Erythroblast (primary cell): ENCODE measurements around the gene CELF2.

Source experiments
- DNase-seq, 2 experiments: peaks; one replicate each; lab custom pipeline; 2025; lab: John Stamatoyannopoulos, UW
- GATA1 ChIP-seq: IDR thresholded peaks from 2 replicates; pipeline ENCODE4 v1.6.1; 2011; ENCODE audit warnings: low read depth, mild to moderate bottlenecking, control low read depth, low read length, moderate library complexity
- POLR2A ChIP-seq: IDR thresholded peaks from 2 replicates; pipeline ENCODE4 v1.6.1; 2011; ENCODE audit warnings: mild to moderate bottlenecking, low read length

The CELF2 gene

DNA sequence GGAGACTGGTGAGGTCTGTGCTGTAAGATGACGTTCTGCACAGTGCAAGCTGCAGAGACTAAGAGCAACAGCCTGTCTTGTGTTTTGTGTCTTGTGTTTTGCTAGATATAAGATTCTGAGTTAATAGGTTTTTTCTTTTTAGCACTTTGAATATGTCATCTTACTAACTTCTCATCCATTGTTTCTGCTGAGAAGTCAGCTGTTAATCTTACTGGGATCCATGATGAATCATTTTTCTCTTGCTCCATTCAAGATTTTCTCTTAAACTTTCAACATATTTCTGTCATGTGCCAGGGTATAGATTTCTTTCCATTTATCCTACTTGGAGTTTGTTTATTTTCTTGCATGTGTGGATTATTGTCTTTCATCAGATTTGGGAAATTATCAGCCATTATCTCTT is 290.3 kb downstream of the CELF2 start:
- DNase-seq = no peak
- no peak for TF ChIP-seq POLR2A
- no peak for TF ChIP-seq GATA1

DNA sequence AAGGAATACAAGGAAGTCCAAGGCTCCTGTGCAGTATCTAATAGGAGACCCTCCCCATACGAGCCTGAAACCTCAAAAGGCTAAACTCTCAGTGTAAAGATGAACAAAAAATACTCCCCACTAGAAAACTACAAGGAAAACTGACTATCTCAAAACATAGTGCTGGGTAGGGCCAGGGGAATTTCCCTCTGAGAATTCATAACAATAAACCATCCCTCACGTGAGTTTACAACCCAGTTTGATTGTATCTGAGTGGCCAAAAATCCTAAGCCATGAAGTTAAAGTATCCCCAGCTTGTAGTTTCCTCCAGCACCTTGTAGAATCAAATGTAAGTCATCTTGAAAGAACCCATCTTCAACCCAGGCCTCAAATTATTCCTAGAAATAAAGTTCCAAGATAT is 293.4 kb downstream of the CELF2 start:
- TF ChIP-seq POLR2A = no peak
- DNase-seq = no peak

DNA sequence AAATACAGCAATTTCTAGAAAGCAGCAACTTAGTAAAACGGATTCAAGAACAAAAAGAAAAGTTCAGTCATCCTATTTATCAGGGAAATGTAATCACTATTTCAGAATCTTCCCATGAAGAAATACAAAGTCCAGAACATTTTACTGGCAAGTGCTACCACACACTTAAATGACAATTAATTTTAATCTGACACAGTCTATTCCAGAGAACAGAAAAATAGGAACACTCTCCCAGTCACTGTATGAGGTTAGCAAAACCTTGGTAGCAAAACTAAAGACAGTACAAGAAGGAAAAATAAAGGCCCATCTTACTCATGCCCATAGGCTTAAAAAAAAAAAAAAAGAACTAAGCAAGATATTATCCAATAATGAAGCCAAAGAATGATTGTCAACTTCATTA is 295.8 kb downstream of the CELF2 start:
- DNase-seq = no peak
- TF ChIP-seq GATA1 (no peak), POLR2A (no peak)

DNA sequence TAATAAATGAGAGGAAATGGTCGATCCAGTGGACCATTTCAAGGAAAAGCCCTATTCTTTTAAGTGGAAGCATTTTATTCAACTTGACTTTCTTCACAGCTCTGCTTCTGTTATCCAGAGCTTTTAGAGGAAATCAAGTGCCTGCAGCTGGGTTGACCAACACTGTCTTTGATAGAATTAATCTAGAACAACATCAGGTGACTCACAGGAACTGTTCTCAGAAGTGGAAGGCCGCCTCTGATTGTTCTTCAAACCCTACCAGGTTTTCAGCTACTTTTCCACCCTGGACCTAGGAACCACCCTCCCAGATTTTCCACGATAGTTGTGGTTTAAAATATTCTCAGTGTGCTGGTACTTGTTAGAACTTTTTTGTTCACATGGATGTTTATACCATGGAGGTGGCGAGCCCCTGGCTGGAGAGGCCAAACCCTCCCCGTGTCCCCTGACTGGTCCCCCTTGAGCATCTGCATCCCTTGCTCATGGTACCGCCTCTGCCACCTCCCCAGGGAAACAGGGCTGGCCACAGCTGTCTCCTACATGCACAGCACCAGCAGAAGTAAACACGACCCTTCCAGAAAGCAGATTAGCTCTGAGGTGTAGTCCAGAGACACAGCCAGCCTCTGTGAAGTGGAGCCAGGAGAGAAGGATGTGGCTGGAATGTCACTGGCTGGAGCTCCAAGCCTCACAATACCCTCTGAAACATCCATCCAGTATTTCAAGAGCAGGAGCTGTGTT is 300.4 kb downstream of the CELF2 start:
- TF ChIP-seq POLR2A (no peak), GATA1 (no peak)

DNA sequence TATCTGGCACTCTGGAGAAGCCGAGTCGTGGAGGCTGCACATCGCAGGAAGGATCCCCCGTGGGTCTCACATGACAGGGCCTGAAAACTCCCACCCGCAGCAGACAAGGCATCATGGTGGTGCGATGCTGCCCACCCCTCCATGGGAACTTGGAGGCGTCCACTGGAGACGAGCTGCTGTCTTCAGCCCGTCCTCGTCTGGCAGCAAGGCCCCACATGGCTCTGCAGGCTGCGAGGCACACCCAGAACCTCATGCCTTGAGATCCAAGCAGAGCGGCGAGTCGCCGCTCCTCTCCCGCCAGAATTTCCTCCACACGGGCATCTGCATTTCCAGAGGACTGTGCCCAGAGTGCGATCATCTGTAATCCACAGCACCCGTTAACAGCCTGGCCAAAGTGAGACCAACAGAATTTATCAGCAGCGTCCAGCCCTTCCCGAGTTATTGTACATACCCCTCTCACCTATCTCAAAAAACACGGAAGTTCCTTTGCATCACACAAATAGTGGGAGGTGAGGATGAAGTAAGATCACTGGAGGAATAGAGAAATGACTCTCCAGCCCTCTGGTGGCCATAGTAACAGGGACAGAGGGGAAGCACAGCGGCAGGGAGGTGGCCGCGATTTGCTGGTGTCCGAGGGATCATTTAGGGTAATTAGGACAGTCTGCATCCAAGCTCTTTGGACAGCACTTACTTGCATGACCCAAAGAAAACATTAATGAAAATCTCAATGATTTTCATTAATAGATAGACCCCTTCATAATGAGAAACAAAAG is 301.3 kb downstream of the CELF2 start:
- no peak for TF ChIP-seq GATA1
- no peak for TF ChIP-seq POLR2A
- no peak for DNase-seq

More for the DNA sequence above, 300.4 kb downstream of the CELF2 start:
- DNase-seq = no peak

DNA sequence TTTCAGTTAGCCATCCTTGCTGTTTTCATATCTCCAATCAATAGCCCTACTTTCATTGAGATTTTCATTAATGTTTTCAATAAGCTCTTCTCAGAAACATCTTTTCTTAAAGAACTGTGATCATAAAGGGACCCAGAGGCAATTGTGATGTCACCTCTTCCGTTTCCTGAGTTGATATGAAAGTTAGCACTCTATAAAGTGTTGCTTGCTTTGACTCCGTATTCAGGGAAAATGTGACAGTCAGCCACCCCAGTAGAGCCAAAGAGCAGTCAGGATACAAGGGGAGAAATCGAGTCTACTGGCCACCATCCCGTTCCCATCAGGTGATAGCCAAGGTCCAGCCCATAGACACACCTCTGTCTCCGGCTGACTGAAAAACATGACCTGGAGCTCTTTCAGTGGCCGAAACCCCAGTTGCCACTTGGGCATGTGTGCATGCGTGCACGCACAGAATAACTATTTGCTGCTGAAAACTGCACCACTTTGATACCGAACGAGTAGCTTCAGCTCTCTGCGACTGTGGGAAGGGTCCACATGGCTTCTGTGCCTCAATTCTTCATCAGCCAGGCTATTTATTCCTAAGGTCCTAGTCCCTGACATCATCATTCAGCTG is 302.4 kb downstream of the CELF2 start:
- no peak for DNase-seq
- TF ChIP-seq GATA1 (no peak), POLR2A (no peak)

DNA sequence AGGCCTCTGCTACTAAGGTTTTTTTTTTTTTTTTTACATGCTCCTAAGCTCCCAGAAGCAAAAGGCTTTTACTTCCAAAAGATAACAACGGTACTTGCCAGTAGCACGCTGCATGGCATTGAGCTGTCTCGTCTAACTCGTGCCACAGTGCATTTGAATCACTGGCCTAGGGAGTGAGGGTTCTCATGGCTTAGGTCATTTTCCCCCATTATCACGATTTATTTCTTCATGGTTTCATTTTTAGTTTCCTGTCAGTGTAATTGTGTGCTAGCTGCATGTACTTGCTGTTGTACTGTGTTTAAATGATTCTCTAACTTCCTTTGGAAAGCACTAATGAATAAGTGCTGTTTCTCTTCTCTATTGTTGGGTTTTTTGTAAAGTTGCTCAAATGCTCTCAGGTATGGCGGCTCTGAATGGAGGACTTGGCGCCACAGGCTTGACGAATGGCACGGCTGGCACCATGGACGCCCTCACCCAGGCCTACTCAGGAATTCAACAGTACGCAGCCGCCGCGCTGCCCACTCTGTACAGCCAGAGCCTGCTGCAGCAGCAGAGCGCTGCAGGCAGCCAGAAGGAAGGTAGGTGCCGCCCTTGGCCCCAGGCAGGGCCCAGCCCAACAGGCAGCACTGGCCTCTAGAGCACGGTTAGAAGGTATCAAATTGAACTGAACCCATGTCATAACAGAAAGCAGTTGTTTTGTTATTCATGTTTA is 303.3 kb downstream of the CELF2 start:
- no peak for TF ChIP-seq GATA1
- TF ChIP-seq POLR2A = no peak
- DNase-seq = no peak

DNA sequence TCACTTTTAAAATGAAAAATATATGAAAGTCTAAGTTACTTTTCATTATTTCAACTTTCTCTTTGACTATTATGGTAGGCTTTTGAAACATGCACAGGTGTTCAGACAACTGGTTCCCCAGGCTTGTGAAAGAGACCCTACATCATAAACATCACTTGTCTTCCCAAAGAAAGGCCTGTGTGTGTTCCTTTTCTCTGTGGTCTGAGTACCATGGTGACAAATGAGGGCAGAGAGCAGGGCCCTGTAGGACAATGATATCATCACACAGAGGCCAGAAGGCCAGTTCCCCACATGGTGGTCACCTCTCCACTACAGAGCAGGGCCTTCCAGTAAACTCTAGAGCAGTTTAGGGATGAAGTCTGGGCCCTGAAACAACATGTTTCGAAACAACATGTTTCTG is 305.0 kb downstream of the CELF2 start:
- no peak for TF ChIP-seq GATA1
- TF ChIP-seq POLR2A = no peak
- no peak for DNase-seq

DNA sequence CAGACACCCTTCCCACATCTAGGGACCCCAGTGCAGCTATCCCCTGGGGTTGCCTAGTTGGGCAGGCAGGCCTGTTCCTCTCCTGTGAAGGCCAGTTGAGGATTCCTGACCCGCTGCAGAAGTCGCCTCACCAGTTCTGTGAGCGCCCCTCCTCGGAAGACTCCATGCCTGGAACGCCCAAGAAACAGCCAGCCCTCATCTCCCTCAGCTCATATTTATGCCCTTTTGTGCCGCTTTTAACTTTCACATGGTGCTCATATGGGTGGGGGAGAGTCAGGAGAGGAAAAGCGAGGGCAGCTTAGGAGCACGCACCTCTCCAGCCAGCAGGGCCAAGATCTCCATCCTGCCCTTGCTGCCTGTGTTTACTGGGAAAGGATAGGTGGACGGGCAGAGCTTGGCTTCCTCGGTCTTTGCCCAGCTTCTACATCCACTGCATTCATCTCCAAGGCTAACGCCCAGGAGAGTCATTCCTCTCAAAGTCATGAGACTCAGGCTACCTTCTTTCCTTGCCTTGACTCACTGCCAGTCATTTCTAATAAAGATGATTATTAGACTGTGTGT is 307.2 kb downstream of the CELF2 start:
- TF ChIP-seq POLR2A (no peak), GATA1 (no peak)
- no peak for DNase-seq

DNA sequence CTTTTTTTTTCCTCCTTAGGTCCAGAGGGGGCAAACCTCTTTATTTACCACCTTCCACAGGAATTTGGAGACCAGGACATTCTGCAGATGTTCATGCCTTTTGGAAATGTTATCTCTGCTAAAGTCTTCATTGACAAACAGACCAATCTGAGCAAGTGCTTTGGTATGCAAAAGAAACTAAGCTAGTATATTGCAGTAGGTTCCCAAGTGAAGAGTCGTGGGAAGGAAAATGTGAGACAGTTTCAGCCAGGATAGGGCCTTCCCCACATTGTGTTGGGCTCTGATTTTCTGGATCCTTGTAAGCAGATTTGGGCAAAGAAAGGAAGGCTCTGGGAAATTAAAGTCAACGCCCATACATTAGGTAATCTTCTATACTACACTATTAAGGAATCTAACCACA is 308.1 kb downstream of the CELF2 start:
- no peak for DNase-seq

DNA sequence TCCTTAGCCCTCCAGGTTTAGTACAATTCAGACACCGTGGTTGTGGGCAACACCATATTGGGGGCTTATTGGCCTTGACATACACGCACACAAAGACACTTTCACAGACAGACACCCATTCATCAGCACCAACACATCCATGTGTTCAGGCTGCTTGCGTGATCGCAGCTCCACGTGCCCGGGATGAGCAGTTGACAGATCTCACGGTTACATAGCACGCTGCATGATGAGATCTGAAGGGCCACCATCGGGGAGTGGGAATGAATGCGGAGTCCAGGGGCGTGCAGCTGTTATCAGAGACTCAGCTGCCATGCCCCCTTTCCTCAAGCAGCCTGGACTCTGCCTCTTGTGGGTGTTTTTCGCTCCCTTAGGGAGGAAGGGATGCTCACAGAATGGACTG is 308.6 kb downstream of the CELF2 start:
- no peak for TF ChIP-seq POLR2A
- no peak for TF ChIP-seq GATA1
- DNase-seq = no peak

More for the DNA sequence above, 308.1 kb downstream of the CELF2 start:
- no peak for TF ChIP-seq GATA1
- TF ChIP-seq POLR2A = no peak

DNA sequence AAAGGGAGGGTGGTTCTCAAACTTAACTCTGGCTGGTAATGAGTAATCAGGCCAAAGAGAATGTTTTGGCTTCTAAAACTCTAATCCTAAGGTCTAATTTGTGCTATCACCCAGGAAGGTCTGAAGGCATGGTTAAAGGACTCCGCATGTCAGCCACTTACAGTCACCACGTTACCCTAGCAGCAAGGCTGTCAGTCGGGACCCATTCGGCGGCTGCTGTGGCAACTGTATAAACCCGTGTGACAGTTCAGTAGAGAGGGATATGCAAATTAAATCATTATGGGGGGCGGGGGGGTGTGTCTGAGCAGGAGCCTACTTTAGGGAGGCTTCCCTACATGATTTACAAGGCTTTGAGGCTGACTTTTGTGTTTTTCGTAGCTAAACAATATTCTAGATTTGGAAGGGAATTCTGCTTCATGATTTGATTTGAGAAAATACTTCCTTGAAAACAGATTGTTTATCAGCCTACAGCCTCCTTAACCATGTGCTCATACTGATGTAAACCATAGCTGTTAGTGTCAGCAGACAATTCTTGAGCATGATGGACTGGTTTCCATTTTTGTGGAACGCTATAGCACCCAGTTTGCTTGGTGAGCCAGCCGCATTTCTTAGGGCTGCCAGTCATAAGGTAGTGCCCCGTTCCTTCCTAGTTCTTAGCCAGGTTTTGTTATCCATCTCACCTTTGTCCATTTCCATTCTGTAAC is 309.4 kb downstream of the CELF2 start:
- no peak for TF ChIP-seq POLR2A
- TF ChIP-seq GATA1 = no peak
- DNase-seq = no peak
